GM12878 (cell line): ENCODE results near the gene HEBP2. TPM values are rescaled to one million over a fixed set of nuclear protein-coding genes. Genes with fewer than 3 reads are reported as not detected.

Experiments
- ATAC-seq: fragments of 200-7000 bp; cut with Tn5 transposase; 3 replicates; pipeline ENCODE4 v1.9.1; 2020; ENCODE audit warnings: mild to moderate bottlenecking, moderate library complexity
- BruUV-seq: library from RNA; stranded (reverse); fragments of 400-500 nt; replicated peaks from 2 replicates; lab custom pipeline; 2021; lab: Mats Ljungman, UMichigan
- CTCF ChIA-PET: fragments of 300-600 bp; sonication (Branson Sonifier 250); formaldehyde crosslinking; extraction: SDS; loops from one replicate; lab custom pipeline; 2021; ENCODE audit warnings: inconsistent platforms; lab: Yijun Ruan, JAX
- POLR2A ChIA-PET: fragments of 350-600 bp; formaldehyde crosslinking; extraction: SDS; loops from one replicate; lab custom pipeline; 2021; ENCODE audit warnings: inconsistent platforms; lab: Charles Lee
- RAD21 ChIA-PET: fragments of 300-600 bp; sonication (Branson Sonifier 250); formaldehyde crosslinking; loops from one replicate; lab custom pipeline; 2023; ENCODE audit warnings: antibody characterized with exemption; ENCODE audit not compliant: unreplicated experiment; lab: Charles Lee
- SMC1A ChIA-PET: fragments of 300-600 bp; sonication (Branson Sonifier 250); formaldehyde crosslinking; loops from one replicate; lab custom pipeline; 2023; ENCODE audit not compliant: unreplicated experiment, uncharacterized antibody; lab: Charles Lee
- DNase-seq: peaks from one replicate; pipeline ENCODE4 v3.0.0-alpha.2; 2011; ENCODE audit warnings: low read depth, low spot score
- FAIRE-seq: peaks from 3 replicates; lab custom pipeline; 2011; peaks lifted over from hg19 to GRCh38; lab: Jason Lieb, UNC
- H2AFZ ChIP-seq: 2 replicates; pipeline ENCODE4 v1.6.0; 2011; ENCODE audit warnings: low read depth, low read length, control low read depth; ENCODE audit not compliant: control insufficient read depth
- H3K27ac ChIP-seq: 2 replicates; pipeline ENCODE4 v1.5.1; 2011; ENCODE audit warnings: control low read depth; ENCODE audit not compliant: control insufficient read depth, insufficient read depth
- H3K27me3 ChIP-seq, 2 experiments: replicated peaks in 1 of 2; 2 replicates each; pipeline versions ENCODE4 v1.6.0 to v1.6.1; 2011; ENCODE audit warnings: low read length in 1 of 2; ENCODE audit not compliant: control insufficient read depth in 2 of 2, insufficient read depth in 2 of 2
- H3K36me3 ChIP-seq, 2 experiments: 2 replicates each; pipeline ENCODE4 v1.5.1; 2011; ENCODE audit warnings: low read length in 1 of 2; ENCODE audit not compliant: control insufficient read depth in 2 of 2, insufficient read depth in 2 of 2
- H3K4me1 ChIP-seq: 2 replicates; pipeline ENCODE4 v1.6.1; 2011; ENCODE audit warnings: mild to moderate bottlenecking, low read length, moderate library complexity, mixed read lengths; ENCODE audit not compliant: control insufficient read depth, insufficient read depth
- H3K4me2 ChIP-seq: 2 replicates; pipeline ENCODE4 v1.6.0; 2011; ENCODE audit warnings: control low read depth; ENCODE audit not compliant: control insufficient read depth, insufficient read depth
- H3K4me3 ChIP-seq: fragments of 200-600 bp; sonication (generic); 2 replicates; pipeline ENCODE4 v1.5.1; 2016
- H3K79me2 ChIP-seq: 2 replicates; pipeline ENCODE4 v1.6.0; 2011; ENCODE audit warnings: low read length; ENCODE audit not compliant: control insufficient read depth, insufficient read depth
- H3K9ac ChIP-seq: 2 replicates; pipeline ENCODE4 v1.8.0; 2011; ENCODE audit warnings: low read length, control low read depth, mixed read lengths; ENCODE audit not compliant: control insufficient read depth, insufficient read depth
- H3K9me3 ChIP-seq: replicated peaks from 3 replicates; pipeline ENCODE4 v1.5.1; 2011; ENCODE audit warnings: mild to moderate bottlenecking, low read length; ENCODE audit not compliant: control insufficient read depth, insufficient read depth
- H4K20me1 ChIP-seq: 2 replicates; pipeline ENCODE4 v1.6.0; 2011; ENCODE audit not compliant: control insufficient read depth, insufficient read depth
- ASH2L ChIP-seq: fragments of 300-600, 200-600 bp; sonication (generic); IDR thresholded peaks from 2 replicates; pipeline ENCODE4 v1.6.1; 2017; ENCODE audit warnings: low read depth, mild to moderate bottlenecking, borderline replicate concordance
- ETV6 ChIP-seq, 2 experiments: fragments of 450-650 bp in 1 of 2; IDR thresholded peaks in 1 of 2; conservative IDR thresholded peaks in 1 of 2; 2 replicates each; pipeline ENCODE4 v1.6.1; 2014; ENCODE audit warnings: antibody characterized with exemption in 1 of 2, borderline replicate concordance in 1 of 2, low read depth in 1 of 2, mild to moderate bottlenecking in 1 of 2, moderate library complexity in 1 of 2
- GABPA ChIP-seq: IDR thresholded peaks from 2 replicates; pipeline ENCODE4 v1.6.1; 2014; ENCODE audit warnings: antibody characterized with exemption, low read depth, mild to moderate bottlenecking, inconsistent platforms
- HDAC6 ChIP-seq: fragments of 200-600 bp; sonication (generic); IDR thresholded peaks from one replicate; pipeline ENCODE4 v1.8.0; 2017; ENCODE audit warnings: antibody characterized with exemption; ENCODE audit not compliant: unreplicated experiment
- JUNB ChIP-seq: IDR thresholded peaks from 2 replicates; pipeline ENCODE4 v1.6.1; 2016; ENCODE audit warnings: antibody characterized with exemption, mild to moderate bottlenecking
- JUND ChIP-seq: IDR thresholded peaks from 2 replicates; pipeline ENCODE4 v1.6.1; 2012; ENCODE audit warnings: low read depth, mild to moderate bottlenecking, low read length, improper control_type of control experiment, moderate library complexity
- KAT2A ChIP-seq: conservative IDR thresholded peaks from 2 replicates; pipeline ENCODE4 v1.6.1; 2011; ENCODE audit warnings: low read depth, low read length; ENCODE audit not compliant: control insufficient read depth
- MXI1 ChIP-seq: fragments of 150-350 bp; IDR thresholded peaks from 2 replicates; pipeline ENCODE4 v1.6.1; 2011; ENCODE audit warnings: low read depth, mild to moderate bottlenecking, inconsistent platforms, low read length, improper control_type of control experiment
- NFXL1 ChIP-seq: fragments of 450-650 bp; IDR thresholded peaks from 2 replicates; pipeline ENCODE4 v1.6.1; 2017; ENCODE audit warnings: antibody characterized with exemption, mild to moderate bottlenecking, borderline replicate concordance
- POLR2AphosphoS2 ChIP-seq: IDR thresholded peaks from 2 replicates; pipeline ENCODE4 v1.6.1; 2011; ENCODE audit warnings: low read depth, mild to moderate bottlenecking, low read length, improper control_type of control experiment, moderate library complexity
- RUNX3 ChIP-seq: IDR thresholded peaks from 2 replicates; pipeline ENCODE4 v1.6.1; 2012; ENCODE audit warnings: low read length, inconsistent platforms
- SREBF1 ChIP-seq: IDR thresholded peaks from 2 replicates; pipeline ENCODE4 v1.6.1; 2012; ENCODE audit warnings: mild to moderate bottlenecking, low read length
- WGBS: methylation state at CpG from one replicate; pipeline ENCODE4 v1.1.6; 2016; ENCODE audit warnings: low lambda C conversion rate; ENCODE audit not compliant: insufficient replicate concordance, insufficient coverage; ENCODE audit errors: missing lambda C conversion rate; 5-methylcytosine and 5-hydroxymethylcytosine counted together
- in situ Hi-C: fragments of 300-500 bp; cut with MboI; formaldehyde crosslinking; loops from 9 replicates; pipeline ENCODE4 v1.14.3; 2018; ENCODE audit warnings: mixed read lengths
- intact Hi-C: fragments of 100-400 bp; cut with micrococcal nuclease; formaldehyde crosslinking; loops from one replicate; pipeline ENCODE4 v1.14.2; 2022; ENCODE audit not compliant: unreplicated experiment
- polyA plus RNA-seq, 11 experiments: library from polyadenylated mRNA; depleted of rRNA in 4 of 11; unstranded in 6 of 11; stranded (reverse) in 5 of 11; fragments of >200 nt; fragmentation: Nextera tagmentation in 4 of 11; fragmentation: Illumina TruSeq in 1 of 11; extraction: Ambion mirVana in 4 of 11; extraction: Trizol in 1 of 11; gene quantifications; 1 replicate in 1 of 11; 2 replicates in 10 of 11; pipeline versions ENCODE4 v1.2.1 to v1.2.3, GENCODE V29; 2011 to 2016; ENCODE audit warnings: inconsistent platforms in 2 of 11, missing spikeins in 2 of 11, low read depth in 1 of 11
- total RNA-seq, 4 experiments: library from RNA; depleted of rRNA in 3 of 4; stranded (reverse); fragments of >200 nt in 3 of 4; fragmentation: Illumina TruSeq in 1 of 4; extraction: Trizol in 1 of 4; gene quantifications; 2 replicates each; pipeline versions ENCODE4 v1.2.1 to v1.2.3, GENCODE V29; 2013 to 2021

Gene HEBP2
- total and polyA plus RNA-seq, 10 of the 15 experiments (the other 5 are each of a cell fraction or from before 2014, with no cell fraction given): 3.8 to 41.8 (median 16.9) TPM

DNA sequence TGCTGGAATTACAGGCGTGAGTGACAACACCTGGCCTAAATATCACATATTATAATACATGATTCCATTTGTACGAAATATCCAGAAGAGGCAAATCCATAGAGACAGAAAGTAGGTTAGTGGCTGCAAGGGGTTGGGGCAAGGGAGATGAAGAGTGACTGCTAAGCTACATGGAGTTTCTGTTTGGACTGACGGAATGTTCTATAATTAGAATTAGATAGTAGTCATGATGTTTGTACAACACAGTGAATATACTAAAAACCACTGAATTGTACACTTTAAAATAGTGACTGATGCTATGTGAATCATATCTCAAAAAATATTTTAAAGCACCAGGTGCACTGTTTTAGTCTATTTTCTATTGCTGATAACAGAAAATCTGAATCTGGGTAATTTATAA, 3.7 kb upstream of the HEBP2 start:
- BruUV-seq: no TSS peak
- Histone ChIP-seq H4K20me1 (no peaks in the 10 kb centered on the region), H3K9ac (no peak overlapping the region), H3K4me1 (peaks cover 3% of the 10 kb centered on the region; the same call in 1 of the 2 replicates), H3K36me3 (no peaks in the 10 kb centered on the region), H2AFZ (no peak overlapping the region), H3K27me3 (no peaks in the 10 kb centered on the region), H3K4me3 (no peak overlapping the region), H3K9me3 (no peaks in the 10 kb centered on the region), H3K79me2 (no peaks in the 10 kb centered on the region), H3K4me2 (no peak overlapping the region), H3K27ac (no peak overlapping the region)
- DNase-seq (no peak), ATAC-seq (no peak), FAIRE-seq (no peak)
- intact Hi-C loops (loop anchor here (5.0 kb wide), 1 partner anchor 113 kb away; no protein-coding TSS in a partner anchor), in situ Hi-C loops (no loop called here)
- TF ChIP-seq ETV6 (conservative IDR thresholded peaks at IDR 0.05 in 1 of 2, IDR thresholded peaks at IDR 0.05 in 1 of 2; ENCODE audit: borderline replicate concordance in 1 of 2, low read depth in 1 of 2) (no peak), SREBF1 (no peak), GABPA (no peak), HDAC6 (no peak), JUNB (no peak), RUNX3 (no peak), NFXL1 (no peak), POLR2AphosphoS2 (no peak), KAT2A (no peak), ASH2L (no peak), JUND (no peak), MXI1 (no peak)
- ChIA-PET CTCF (no interaction called here), SMC1A (no interaction called here), RAD21 (no interaction called here), POLR2A (no interaction called here)
- 19% methylated on average over 3 of the region's 3 CpGs for WGBS
